HepG2 (cell line): ENCODE measurements around the gene CXCL17. TPM values are rescaled to one million over a fixed set of nuclear protein-coding genes. Genes with fewer than 3 reads are reported as not detected.

Experiments
- ATAC-seq: fragments of 200-7000 bp; cut with Tn5 transposase; 3 replicates; pipeline ENCODE4 v1.9.1; 2020; ENCODE audit warnings: mild to moderate bottlenecking, moderate library complexity
- BruUV-seq: library from RNA; stranded (reverse); fragments of 400-500 nt; replicated peaks from 2 replicates; lab custom pipeline; 2021; lab: Mats Ljungman, UMichigan
- CTCF ChIA-PET: fragments of 300-600 bp; formaldehyde crosslinking; extraction: SDS; loops from one replicate; lab custom pipeline; 2021; ENCODE audit warnings: low total read pairs, inconsistent platforms, low intra/inter-chr PET ratio; lab: Yijun Ruan, JAX
- POLR2A ChIA-PET: fragments of 350-600 bp; sonication (Branson Sonifier 250); formaldehyde crosslinking; loops from one replicate; lab custom pipeline; 2020; ENCODE audit warnings: antibody characterized with exemption, inconsistent platforms; lab: Yijun Ruan, JAX
- DNase-seq: peaks from one replicate; pipeline ENCODE4 v3.0.0-alpha.2; 2015; ENCODE audit warnings: low spot score
- FAIRE-seq: peaks from 3 replicates; lab custom pipeline; 2011; peaks lifted over from hg19 to GRCh38; lab: Jason Lieb, UNC
- H2AFZ ChIP-seq: one replicate; pipeline ENCODE4 v1.6.1; 2011; ENCODE audit warnings: low read length, inconsistent platforms
- H3K27ac ChIP-seq: fragments of 300-600 bp; 3 replicates; pipeline ENCODE4 v1.8.0; 2011; ENCODE audit warnings: mixed run types, mild to moderate bottlenecking, mixed read lengths, low read length, inconsistent platforms; ENCODE audit not compliant: insufficient read depth; ENCODE audit errors: extremely low read length
- H3K27me3 ChIP-seq, 2 experiments: fragments of 200-600 bp in 1 of 2; 2 replicates in 1 of 2; 3 replicates in 1 of 2; pipeline versions ENCODE4 v1.6.0 to v1.8.0; 2011; ENCODE audit warnings: low read length in 2 of 2, mild to moderate bottlenecking in 2 of 2, moderate library complexity in 2 of 2, inconsistent platforms in 1 of 2; ENCODE audit not compliant: insufficient read depth in 2 of 2, control insufficient read depth in 1 of 2
- H3K36me3 ChIP-seq, 2 experiments: fragments of 200-600 bp in 1 of 2; replicated peaks in 1 of 2; 2 replicates in 1 of 2; 3 replicates in 1 of 2; pipeline versions ENCODE4 v1.5.1 to v1.8.0; 2011; ENCODE audit warnings: low read length in 2 of 2, inconsistent platforms in 1 of 2; ENCODE audit not compliant: insufficient read depth in 2 of 2, control insufficient read depth in 1 of 2
- H3K4me1 ChIP-seq: 2 replicates; pipeline ENCODE4 v1.5.1; 2012; ENCODE audit warnings: low read length, inconsistent platforms; ENCODE audit not compliant: insufficient read depth
- H3K4me2 ChIP-seq: 2 replicates; pipeline ENCODE4 v1.6.0; 2011; ENCODE audit warnings: low read depth, low read length, inconsistent platforms
- H3K4me3 ChIP-seq, 3 experiments: fragments of 200-600 bp in 1 of 3; sonication (generic), shearing (Covaris generic) in 1 of 3; replicated peaks in 1 of 3; 2 replicates each; pipeline ENCODE4 v1.5.1; 2011 to 2016; ENCODE audit warnings: low read length in 3 of 3, inconsistent platforms in 2 of 3, low read depth in 2 of 3, mild to moderate bottlenecking in 2 of 3, control low read depth in 1 of 3, mixed read lengths in 1 of 3; ENCODE audit not compliant: insufficient read depth in 1 of 3
- H3K79me2 ChIP-seq: one replicate; pipeline ENCODE4 v1.6.1; 2011; ENCODE audit warnings: low read length, inconsistent platforms; ENCODE audit not compliant: insufficient read depth
- H3K9ac ChIP-seq: 2 replicates; pipeline ENCODE4 v1.6.0; 2011; ENCODE audit warnings: mild to moderate bottlenecking, low read depth, low read length, inconsistent platforms; ENCODE audit not compliant: insufficient read depth
- H3K9me3 ChIP-seq: 2 replicates; pipeline ENCODE4 v1.5.1; 2012; ENCODE audit warnings: mild to moderate bottlenecking, low read length
- H4K20me1 ChIP-seq: 2 replicates; pipeline ENCODE4 v1.6.0; 2011; ENCODE audit warnings: inconsistent platforms, mild to moderate bottlenecking, low read length, moderate library complexity; ENCODE audit not compliant: insufficient read depth
- CEBPG ChIP-seq: IDR thresholded peaks from 2 replicates; pipeline ENCODE4 v1.6.1; 2016
- FOSL1 ChIP-seq: sonication (generic); formaldehyde crosslinking; IDR thresholded peaks from 2 replicates; pipeline ENCODE4 v1.9.0; 2021; ENCODE audit warnings: missing genetic modification reagents, borderline replicate concordance
- LCORL ChIP-seq, 2 experiments: fragments of 450-650 bp in 1 of 2; sonication (generic) in 1 of 2; formaldehyde crosslinking in 1 of 2; IDR thresholded peaks; 2 replicates each; pipeline versions ENCODE4 v1.5.0 to v1.6.1; 2017 to 2020; ENCODE audit warnings: antibody characterized with exemption in 1 of 2, missing genetic modification reagents in 1 of 2
- NR2F1 ChIP-seq, 2 experiments: fragments of 450-650 bp in 1 of 2; formaldehyde crosslinking in 1 of 2; IDR thresholded peaks; 2 replicates each; pipeline versions ENCODE4 v1.5.0 to v1.6.1; 2016 to 2020; ENCODE audit warnings: mild to moderate bottlenecking in 1 of 2, missing compliant biosample characterization in 1 of 2, missing genetic modification reagents in 1 of 2, moderate library complexity in 1 of 2
- ZFP1 ChIP-seq: IDR thresholded peaks from 2 replicates; pipeline ENCODE4 v1.6.1; 2016
- ZNF264 ChIP-seq: sonication (generic); formaldehyde crosslinking; IDR thresholded peaks from 2 replicates; pipeline ENCODE4 v1.4.0; 2020; ENCODE audit warnings: missing genetic modification reagents
- ZNF557 ChIP-seq: sonication (generic); formaldehyde crosslinking; IDR thresholded peaks from 2 replicates; pipeline ENCODE4 v1.4.0; 2020; ENCODE audit warnings: missing genetic modification reagents
- ZNF75D ChIP-seq: sonication (generic); formaldehyde crosslinking; IDR thresholded peaks from 2 replicates; pipeline ENCODE4 v1.8.1; 2023; ENCODE audit warnings: missing genetic modification reagents, mild to moderate bottlenecking, borderline replicate concordance
- ZNF839 ChIP-seq: sonication (generic); formaldehyde crosslinking; IDR thresholded peaks from 2 replicates; pipeline ENCODE4 v1.4.0; 2020; ENCODE audit warnings: missing genetic modification reagents, mild to moderate bottlenecking, borderline replicate concordance
- WGBS: methylation state at CpG from one replicate; pipeline ENCODE4 v1.1.6; 2017; ENCODE audit warnings: low lambda C conversion rate; 5-methylcytosine and 5-hydroxymethylcytosine counted together
- in situ Hi-C: cut with HindIII; loops from 2 replicates; pipeline ENCODE4 v1.10.0; 2017; ENCODE audit warnings: low pct_unique_long_range_greater_than_20kb; ENCODE audit not compliant: extremely low pct_ligation_motif_present
- intact Hi-C: fragments of 100-400 bp; cut with micrococcal nuclease; formaldehyde crosslinking; loops from one replicate; pipeline ENCODE4 v1.10.0; 2022; ENCODE audit not compliant: unreplicated experiment
- polyA plus RNA-seq, 8 experiments: library from polyadenylated mRNA; depleted of rRNA in 3 of 8; stranded (reverse) in 7 of 8; unstranded in 1 of 8; fragments of >200 nt; fragmentation: Illumina TruSeq in 4 of 8; extraction: Trizol in 4 of 8; gene quantifications; 2 replicates each; pipeline versions ENCODE4 v1.2.1 to v1.2.3, GENCODE V29; 2011 to 2016; ENCODE audit warnings: low read depth in 4 of 8, missing spikeins in 1 of 8, mixed read lengths in 1 of 8; ENCODE audit not compliant: insufficient read depth in 1 of 8
- total RNA-seq, 5 experiments: library from RNA; depleted of rRNA; stranded (reverse); fragments of >200 nt; fragmentation: Illumina TruSeq; extraction: Trizol; gene quantifications; 2 replicates each; pipeline ENCODE4 v1.2.3, GENCODE V29; 2016; ENCODE audit warnings: low read depth in 1 of 5
- TF ChIP-seq, protein P1 (sequence below): sonication (generic); formaldehyde crosslinking; IDR thresholded peaks from 2 replicates; pipeline ENCODE4 v1.8.1; 2022; ENCODE audit warnings: low read depth, mild to moderate bottlenecking, missing genetic modification reagents
- TF ChIP-seq, protein P2 (sequence below), 2 experiments: sonication (generic) in 1 of 2; formaldehyde crosslinking in 1 of 2; IDR thresholded peaks; 2 replicates each; pipeline versions ENCODE4 v1.4.0 to v1.6.1; 2016 to 2020; ENCODE audit warnings: borderline replicate concordance in 1 of 2, low read depth in 1 of 2, mild to moderate bottlenecking in 1 of 2, missing genetic modification reagents in 1 of 2
- TF ChIP-seq, protein P3 (sequence below): IDR thresholded peaks from 2 replicates; pipeline ENCODE4 v1.6.1; 2016; ENCODE audit warnings: low read depth
- TF ChIP-seq, protein P4 (sequence below): IDR thresholded peaks from 2 replicates; pipeline ENCODE4 v1.6.1; 2012; ENCODE audit warnings: inconsistent platforms

CXCL17 gene
- total and polyA plus RNA-seq, 2 of the 13 experiments (the other 11 are each of a cell fraction or from before 2014, with no cell fraction given), result 0.12 TPM; not detected in 1

DNA sequence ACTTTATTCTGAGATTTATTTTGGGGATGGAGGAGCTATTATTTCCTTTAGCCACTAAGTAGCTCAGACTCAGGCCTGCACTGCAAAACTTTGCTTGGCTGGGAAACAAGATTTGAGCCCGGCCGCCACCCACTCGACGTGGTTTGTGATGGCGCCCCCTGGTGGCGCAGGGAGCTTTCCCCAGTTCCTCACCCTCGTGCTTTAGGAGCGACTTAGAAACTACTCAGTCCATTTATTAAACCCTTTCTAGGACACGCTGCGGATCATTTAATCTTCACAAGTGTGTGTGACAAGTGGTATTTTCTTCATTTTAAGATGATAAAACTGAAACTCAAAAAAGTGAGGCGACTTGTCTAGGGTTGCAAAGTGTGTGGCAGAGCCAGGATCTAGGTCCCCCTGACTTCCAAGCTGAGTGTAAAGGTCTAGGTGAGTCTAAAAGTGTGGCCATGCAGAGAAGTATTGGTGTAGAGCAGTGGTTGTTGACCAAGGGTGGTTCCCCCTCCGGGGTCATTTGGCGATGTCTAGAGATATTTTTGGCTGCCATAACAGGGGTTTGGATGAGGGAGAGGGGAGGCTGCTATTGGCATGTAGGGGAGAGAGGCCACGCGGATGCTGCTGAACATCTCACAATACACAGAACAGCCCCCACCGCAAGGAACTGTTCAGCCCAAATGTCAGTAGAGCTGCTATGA, 2.2 kb downstream of the CXCL17 start (continued):
- TF ChIP-seq FOSL1 (CRISPR knock-in tag) (no peak), LCORL (IDR thresholded peaks at IDR 0.05) (no peak), LCORL (CRISPR knock-in tag; IDR thresholded peaks at IDR 0.05) (0 out of 2 replicates have a peak, but pooled peaks have one; percentile 35), ZFP1 (CRISPR knock-in tag) (no peak), ZNF557 (CRISPR knock-in tag) (no peak), ZNF264 (no peak)
- TF ChIP-seq, protein P1, sequence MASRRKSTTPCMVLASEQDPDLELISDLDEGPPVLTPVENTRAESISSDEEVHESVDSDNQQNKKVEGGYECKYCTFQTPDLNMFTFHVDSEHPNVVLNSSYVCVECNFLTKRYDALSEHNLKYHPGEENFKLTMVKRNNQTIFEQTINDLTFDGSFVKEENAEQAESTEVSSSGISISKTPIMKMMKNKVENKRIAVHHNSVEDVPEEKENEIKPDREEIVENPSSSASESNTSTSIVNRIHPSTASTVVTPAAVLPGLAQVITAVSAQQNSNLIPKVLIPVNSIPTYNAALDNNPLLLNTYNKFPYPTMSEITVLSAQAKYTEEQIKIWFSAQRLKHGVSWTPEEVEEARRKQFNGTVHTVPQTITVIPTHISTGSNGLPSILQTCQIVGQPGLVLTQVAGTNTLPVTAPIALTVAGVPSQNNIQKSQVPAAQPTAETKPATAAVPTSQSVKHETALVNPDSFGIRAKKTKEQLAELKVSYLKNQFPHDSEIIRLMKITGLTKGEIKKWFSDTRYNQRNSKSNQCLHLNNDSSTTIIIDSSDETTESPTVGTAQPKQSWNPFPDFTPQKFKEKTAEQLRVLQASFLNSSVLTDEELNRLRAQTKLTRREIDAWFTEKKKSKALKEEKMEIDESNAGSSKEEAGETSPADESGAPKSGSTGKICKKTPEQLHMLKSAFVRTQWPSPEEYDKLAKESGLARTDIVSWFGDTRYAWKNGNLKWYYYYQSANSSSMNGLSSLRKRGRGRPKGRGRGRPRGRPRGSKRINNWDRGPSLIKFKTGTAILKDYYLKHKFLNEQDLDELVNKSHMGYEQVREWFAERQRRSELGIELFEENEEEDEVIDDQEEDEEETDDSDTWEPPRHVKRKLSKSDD (CRISPR knock-in tag), result no peak

DNA sequence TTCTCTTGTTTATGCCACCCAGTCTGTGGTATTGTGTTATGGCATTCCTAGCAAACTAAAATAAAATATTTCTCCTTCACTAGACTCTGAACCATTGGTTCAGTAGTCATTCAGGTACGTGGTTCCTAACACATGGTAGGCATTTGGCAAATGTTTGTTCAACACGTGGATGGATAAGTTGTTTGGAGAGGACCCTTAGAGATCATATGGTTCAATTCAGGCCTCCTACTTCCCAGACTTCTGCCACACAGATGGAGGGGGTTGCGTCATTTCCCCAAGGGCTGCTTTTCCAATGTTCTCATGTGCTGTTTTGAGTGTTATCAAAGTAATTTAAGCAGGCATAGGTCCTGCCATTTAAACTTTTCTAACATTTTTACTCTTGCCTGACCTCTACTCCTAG, 6.7 kb downstream of the CXCL17 start:
- H4K20me1 ChIP-seq, result no peaks in the 10 kb centered on the region
- no peaks in the 10 kb centered on the region for H3K79me2 ChIP-seq
- CTCF ChIA-PET, result no interaction called here
- H3K9ac ChIP-seq, result no peak overlapping the region
- no peak overlapping the region for H2AFZ ChIP-seq
- no peaks in the 10 kb centered on the region for H3K9me3 ChIP-seq
- in situ Hi-C loops (no loop called here), intact Hi-C loops (no loop called here)
- H3K36me3 ChIP-seq, result no peaks in the 10 kb centered on the region
- no peak overlapping the region for H3K27ac ChIP-seq
- WGBS, result 16% methylated on average over 3 of the region's 3 CpGs
- DNase-seq (peak; percentile 42), ATAC-seq (no peak), FAIRE-seq (peak; percentile 8)
- POLR2A ChIA-PET, result no interaction called here
- H3K27me3 ChIP-seq, result no peaks in the 10 kb centered on the region
- peak overlapping the region; percentile 31 for H3K4me2 ChIP-seq
- BruUV-seq, result no TSS peak
- H3K4me3 ChIP-seq, result no peak overlapping the region
- peaks cover 73% of the 10 kb centered on the region for H3K4me1 ChIP-seq
- TF ChIP-seq CEBPG (CRISPR knock-in tag) (peak; percentile 84), ZNF75D (CRISPR knock-in tag) (no peak), ZNF839 (CRISPR knock-in tag) (no peak), NR2F1 (CRISPR knock-in tag; IDR thresholded peaks at IDR 0.05) (no peak)
- TF ChIP-seq, protein P2, sequence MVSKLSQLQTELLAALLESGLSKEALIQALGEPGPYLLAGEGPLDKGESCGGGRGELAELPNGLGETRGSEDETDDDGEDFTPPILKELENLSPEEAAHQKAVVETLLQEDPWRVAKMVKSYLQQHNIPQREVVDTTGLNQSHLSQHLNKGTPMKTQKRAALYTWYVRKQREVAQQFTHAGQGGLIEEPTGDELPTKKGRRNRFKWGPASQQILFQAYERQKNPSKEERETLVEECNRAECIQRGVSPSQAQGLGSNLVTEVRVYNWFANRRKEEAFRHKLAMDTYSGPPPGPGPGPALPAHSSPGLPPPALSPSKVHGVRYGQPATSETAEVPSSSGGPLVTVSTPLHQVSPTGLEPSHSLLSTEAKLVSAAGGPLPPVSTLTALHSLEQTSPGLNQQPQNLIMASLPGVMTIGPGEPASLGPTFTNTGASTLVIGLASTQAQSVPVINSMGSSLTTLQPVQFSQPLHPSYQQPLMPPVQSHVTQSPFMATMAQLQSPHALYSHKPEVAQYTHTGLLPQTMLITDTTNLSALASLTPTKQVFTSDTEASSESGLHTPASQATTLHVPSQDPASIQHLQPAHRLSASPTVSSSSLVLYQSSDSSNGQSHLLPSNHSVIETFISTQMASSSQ (IDR thresholded peaks at IDR 0.05; ENCODE audit: low read depth), result no peak
- TF ChIP-seq, protein P2 (CRISPR knock-in tag; IDR thresholded peaks at IDR 0.05; ENCODE audit: borderline replicate concordance), result no peak
- TF ChIP-seq, protein P3, sequence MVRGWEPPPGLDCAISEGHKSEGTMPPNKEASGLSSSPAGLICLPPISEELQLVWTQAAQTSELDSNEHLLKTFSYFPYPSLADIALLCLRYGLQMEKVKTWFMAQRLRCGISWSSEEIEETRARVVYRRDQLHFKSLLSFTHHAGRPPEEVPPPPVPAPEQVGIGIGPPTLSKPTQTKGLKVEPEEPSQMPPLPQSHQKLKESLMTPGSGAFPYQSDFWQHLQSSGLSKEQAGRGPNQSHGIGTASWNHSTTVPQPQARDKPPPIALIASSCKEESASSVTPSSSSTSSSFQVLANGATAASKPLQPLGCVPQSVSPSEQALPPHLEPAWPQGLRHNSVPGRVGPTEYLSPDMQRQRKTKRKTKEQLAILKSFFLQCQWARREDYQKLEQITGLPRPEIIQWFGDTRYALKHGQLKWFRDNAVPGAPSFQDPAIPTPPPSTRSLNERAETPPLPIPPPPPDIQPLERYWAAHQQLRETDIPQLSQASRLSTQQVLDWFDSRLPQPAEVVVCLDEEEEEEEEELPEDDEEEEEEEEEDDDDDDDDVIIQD, result no peak
- TF ChIP-seq, protein P4, sequence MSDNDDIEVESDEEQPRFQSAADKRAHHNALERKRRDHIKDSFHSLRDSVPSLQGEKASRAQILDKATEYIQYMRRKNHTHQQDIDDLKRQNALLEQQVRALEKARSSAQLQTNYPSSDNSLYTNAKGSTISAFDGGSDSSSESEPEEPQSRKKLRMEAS, result peak; percentile 53; the same call in 1 of the 2 replicates
